ENCODE results near the gene IFNA10. TPM values are rescaled to one million over a fixed set of nuclear protein-coding genes. Genes with fewer than 3 reads are reported as not detected.

IFNA10 gene
- total and polyA plus RNA-seq, 2 of the 8 experiments (the other 6 are each of a cell fraction or from before 2014, with no cell fraction given), result not detected

DNA sequence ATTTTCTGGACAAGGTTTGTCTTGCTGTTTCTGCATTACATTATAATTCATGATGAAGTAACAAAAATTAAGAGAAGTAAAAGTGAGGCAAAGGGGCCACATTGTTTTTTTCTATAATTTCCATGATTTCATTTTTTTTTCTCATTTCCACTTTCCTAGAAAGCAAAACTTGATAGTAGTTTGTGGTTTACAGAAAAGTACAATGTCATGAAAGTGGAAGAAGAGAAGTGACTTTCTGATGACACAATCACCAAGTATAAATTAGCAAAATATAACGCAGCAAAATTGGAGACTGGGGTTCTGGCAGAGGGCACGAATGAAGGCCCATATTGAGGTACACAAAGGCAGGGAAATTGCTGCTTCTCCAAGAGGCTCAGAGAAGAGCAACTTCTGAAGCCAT lies 37.9 kb upstream of the IFNA10 start:
- no peak overlapping the region for H3K23ac ChIP-seq (ENCODE audit: insufficient read length)
- no peak overlapping the region for H3K4me3 ChIP-seq (ENCODE audit: extremely low read depth in 1 of 4, insufficient read depth in 2 of 4, low read depth in 3 of 4, low read length in 4 of 4)
- DNase-seq (ENCODE audit: low read depth in 1 of 2, low spot score in 2 of 2), result no peak
- H3K4me2 ChIP-seq (ENCODE audit: insufficient read depth in 1 of 2, low read depth in 2 of 2, low read length in 2 of 2), result no peak overlapping the region
- H3K36me3 ChIP-seq (ENCODE audit: control insufficient read depth in 2 of 4, insufficient read depth in 4 of 4, low read length in 3 of 4), result no peaks in the 10 kb centered on the region
- TF ChIP-seq KDM4A (IDR thresholded peaks at IDR 0.05; ENCODE audit: low read depth, low read length, severe bottlenecking), result no peak
- no peak for TF ChIP-seq NRF1 (IDR thresholded peaks at IDR 0.05; ENCODE audit: low read depth, low read length)
- TF ChIP-seq EGR1 (IDR thresholded peaks at IDR 0.05; ENCODE audit: borderline replicate concordance, low read depth, low read length), result no peak
- TF ChIP-seq BACH1 (IDR thresholded peaks at IDR 0.05; ENCODE audit: low read length), result no peak
- TF ChIP-seq SIN3A (conservative IDR thresholded peaks at IDR 0.05 in 1 of 2, IDR thresholded peaks at IDR 0.05 in 1 of 2; ENCODE audit: low read depth in 1 of 2, low read length in 2 of 2), result no peak
- TF ChIP-seq RNF2 (IDR thresholded peaks at IDR 0.05; ENCODE audit: borderline replicate concordance, low read depth, low read length, missing control alignments, poor library complexity, severe bottlenecking), result no peak
- TF ChIP-seq, protein P1, sequence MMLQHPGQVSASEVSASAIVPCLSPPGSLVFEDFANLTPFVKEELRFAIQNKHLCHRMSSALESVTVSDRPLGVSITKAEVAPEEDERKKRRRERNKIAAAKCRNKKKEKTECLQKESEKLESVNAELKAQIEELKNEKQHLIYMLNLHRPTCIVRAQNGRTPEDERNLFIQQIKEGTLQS (IDR thresholded peaks at IDR 0.05; ENCODE audit: insufficient read depth, low read depth, low read length), result no peak
- no peak for TF ChIP-seq EP300 (IDR thresholded peaks at IDR 0.05; ENCODE audit: borderline replicate concordance in 1 of 2, low read depth in 2 of 2, low read length in 2 of 2)
- no peak for TF ChIP-seq SIX5 (IDR thresholded peaks at IDR 0.05; ENCODE audit: low read depth, low read length)
- no peak for FAIRE-seq
- H4K8ac ChIP-seq (ENCODE audit: extremely low read depth, insufficient read depth, low read length), result no peak overlapping the region
- ChIA-PET POLR2A (ENCODE audit: partially characterized antibody) (no interaction called here), CTCF (ENCODE audit: partially characterized antibody) (no interaction called here)
- 79% methylated on average over 2 of the region's 2 CpGs; no CpG with 5 or more reads in 1 of the 2 experiments for WGBS, 2 experiments (ENCODE audit: extremely low coverage in 1 of 2, insufficient coverage in 1 of 2, insufficient read length in 1 of 2, insufficient replicate concordance in 2 of 2, low coverage in 1 of 2, low lambda C conversion rate in 2 of 2, missing lambda C conversion rate in 1 of 2)
- H2AFZ ChIP-seq (ENCODE audit: low read length), result no peak overlapping the region
- H2BK5ac ChIP-seq (ENCODE audit: low read depth, low read length), result no peak overlapping the region
- no peak overlapping the region for H2BK120ac ChIP-seq (replicated peaks; ENCODE audit: low read depth, low read length)
- H3K9ac ChIP-seq (replicated peaks in 1 of 4; ENCODE audit: extremely low read depth in 1 of 4, low read depth in 3 of 4, low read length in 3 of 4), result no peak overlapping the region
- H2BK12ac ChIP-seq (ENCODE audit: low read depth, low read length), result no peak overlapping the region
- no peaks in the 10 kb centered on the region for H3K4me1 ChIP-seq (replicated peaks in 1 of 4; ENCODE audit: control insufficient read depth in 3 of 4, insufficient read depth in 4 of 4, low read length in 3 of 4)
- no peak overlapping the region for H3K27ac ChIP-seq (ENCODE audit: low read depth, low read length)
- no peaks in the 10 kb centered on the region for H3K23me2 ChIP-seq (ENCODE audit: low read depth, low read length)
- H2AK5ac ChIP-seq (ENCODE audit: low read depth, low read length), result no peak overlapping the region
- H3K79me1 ChIP-seq (ENCODE audit: low read depth, low read length), result no peaks in the 10 kb centered on the region
- H3K27me3 ChIP-seq (replicated peaks in 1 of 4; ENCODE audit: control insufficient read depth in 3 of 4, extremely low read depth in 1 of 4, insufficient read depth in 3 of 4, low read length in 3 of 4), result no peaks in the 10 kb centered on the region
- H3K18ac ChIP-seq (ENCODE audit: extremely low read depth, low read length), result no peak overlapping the region
- H2BK20ac ChIP-seq (ENCODE audit: low read length), result no peak overlapping the region
- no peak overlapping the region for H3K14ac ChIP-seq (ENCODE audit: insufficient read length)
- H3K79me2 ChIP-seq (ENCODE audit: control insufficient read depth in 1 of 2, insufficient read depth in 2 of 2, low read length in 2 of 2), result no peaks in the 10 kb centered on the region
- no peak overlapping the region for H2BK15ac ChIP-seq (ENCODE audit: low read length)
- H3K9me3 ChIP-seq (ENCODE audit: insufficient read depth in 2 of 2, low read depth in 1 of 2, low read length in 1 of 2), result no peaks in the 10 kb centered on the region
- H4K20me1 ChIP-seq (replicated peaks in 1 of 2; ENCODE audit: control insufficient read depth in 1 of 2, insufficient read depth in 2 of 2, low read length in 2 of 2), result no peaks in the 10 kb centered on the region
- no peak overlapping the region for H3K4ac ChIP-seq (replicated peaks; ENCODE audit: insufficient read length, low read depth, low read length)
- no peak overlapping the region for H3K56ac ChIP-seq (replicated peaks; ENCODE audit: insufficient read length, low read depth, low read length)
- H4K5ac ChIP-seq (ENCODE audit: insufficient read length, low read depth, low read length), result no peak overlapping the region
- H4K91ac ChIP-seq (replicated peaks; ENCODE audit: insufficient read length, low read length), result no peak overlapping the region

Data from H1 (cell line).